Measurements from ENCODE around the gene PRPF18.

The PRPF18 gene

DNA sequence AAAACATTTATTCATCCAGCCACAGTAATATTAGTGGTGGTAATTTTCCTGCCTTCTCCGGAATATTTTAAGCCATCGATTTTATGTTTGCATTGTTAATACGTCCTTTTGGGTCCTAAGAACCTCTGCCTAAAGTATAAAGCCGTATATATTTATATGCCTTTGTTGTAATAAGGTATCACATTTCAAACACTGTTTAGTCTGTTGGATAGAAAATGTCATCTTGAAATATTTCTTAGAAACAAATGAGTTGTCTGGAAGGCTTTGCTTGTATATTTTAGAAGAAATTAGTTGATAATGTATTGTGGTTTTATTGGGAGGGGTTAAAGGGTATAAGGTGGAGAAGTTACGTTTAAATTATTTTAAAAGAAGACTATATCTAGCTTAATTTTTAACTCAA, 11.1 kb downstream of the PRPF18 start:
- in situ Hi-C loops (cut with HindIII; ENCODE audit: low sequenced_read_pairs) = no loop called here

DNA sequence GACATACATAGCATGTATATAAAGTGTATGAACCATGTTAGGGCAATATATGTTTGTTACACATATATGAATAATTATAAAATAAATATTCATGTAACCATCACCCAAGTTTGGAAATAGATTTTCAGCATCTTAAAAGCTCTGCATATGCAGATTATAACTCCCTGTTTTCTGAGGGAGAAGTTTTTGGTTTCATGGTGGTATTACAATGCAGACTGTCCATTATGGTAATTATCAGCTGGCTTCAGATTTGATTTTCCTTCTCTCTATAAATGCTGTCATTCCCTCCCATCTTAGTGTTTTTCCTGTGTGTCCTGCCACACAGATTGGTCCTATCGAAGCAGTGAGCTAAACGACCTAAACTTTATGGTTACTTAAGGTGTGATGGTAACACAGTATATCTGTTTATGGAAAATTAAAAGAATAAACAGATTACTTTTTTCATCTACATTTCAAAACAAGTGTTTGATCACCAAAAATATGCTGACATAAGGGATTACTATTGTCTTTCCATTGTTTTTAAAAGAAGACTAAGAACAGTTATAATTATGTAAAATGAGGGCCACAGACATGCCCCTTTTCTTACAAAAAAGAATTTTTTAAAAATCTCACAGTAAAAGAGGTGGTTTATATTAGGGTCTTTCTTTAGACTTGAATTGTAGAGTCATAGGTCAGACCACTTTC, 17.7 kb downstream of the PRPF18 start:
- in situ Hi-C loops (cut with HindIII; ENCODE audit: low sequenced_read_pairs) = no loop called here

DNA sequence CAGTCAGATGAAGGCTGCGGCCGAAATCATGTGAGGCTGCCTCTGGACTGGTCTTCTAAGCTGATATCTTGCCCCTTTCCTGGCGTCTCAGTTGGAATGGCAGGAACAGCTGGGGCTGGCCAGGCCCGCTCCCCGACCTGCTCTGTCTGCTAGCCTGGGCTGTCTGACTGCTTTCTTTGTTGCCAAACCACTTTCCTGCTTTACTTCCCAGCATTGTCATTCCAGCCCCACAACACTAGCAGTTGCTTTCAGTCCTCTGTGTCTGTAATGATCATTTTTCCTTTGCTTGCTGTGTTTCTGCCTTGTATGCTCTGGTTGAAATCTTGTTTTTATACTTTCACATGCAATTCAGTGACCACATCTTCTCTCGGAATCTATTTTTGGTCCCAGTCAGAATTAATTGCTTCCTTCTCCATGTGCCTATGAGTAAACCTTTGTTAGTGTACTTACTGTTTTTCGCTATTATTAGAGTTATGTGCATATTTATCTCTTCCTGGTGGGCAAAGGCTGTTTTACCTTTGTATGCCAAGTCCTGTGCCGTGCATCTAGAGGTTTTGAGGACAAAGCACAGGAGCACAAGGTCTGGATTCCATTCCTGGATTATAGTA, 21.6 kb downstream of the PRPF18 start:
- in situ Hi-C loops (cut with HindIII; ENCODE audit: low sequenced_read_pairs) = no loop called here

DNA sequence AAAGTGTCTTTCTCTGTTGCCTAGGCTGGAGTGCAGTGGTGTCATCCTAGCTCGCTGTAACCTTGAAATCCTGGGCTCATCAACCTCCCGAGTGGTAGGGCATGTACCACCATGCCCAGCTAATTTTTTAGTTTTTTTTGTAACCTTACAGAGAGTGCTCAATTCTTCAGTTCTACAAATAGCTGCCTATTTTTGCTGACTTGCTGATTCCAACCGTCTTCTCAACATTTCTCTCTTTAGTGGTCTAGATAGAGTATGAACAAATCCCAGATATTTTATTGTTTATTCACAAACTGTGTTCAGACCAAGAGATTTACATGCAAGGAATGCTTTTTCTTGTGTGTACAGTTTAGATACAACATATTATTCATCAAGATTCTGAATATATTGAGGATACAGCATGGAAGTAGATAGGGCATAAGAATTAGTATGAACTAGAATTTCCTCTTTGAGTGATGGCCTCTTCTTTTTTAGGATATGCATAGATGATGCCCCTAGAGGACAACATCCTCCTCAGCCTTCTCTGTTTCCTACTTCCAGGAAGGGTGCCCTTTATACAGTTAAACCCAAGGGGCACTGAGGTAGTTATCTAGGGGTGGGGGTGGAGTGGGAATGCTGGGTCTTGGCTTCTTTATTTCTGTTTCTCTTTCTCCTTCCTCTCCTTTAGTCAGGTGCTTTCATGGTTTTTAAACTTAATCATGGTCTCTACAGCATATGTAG, 26.0 kb downstream of the PRPF18 start:
- in situ Hi-C loops (cut with HindIII; ENCODE audit: low sequenced_read_pairs) = no loop called here

DNA sequence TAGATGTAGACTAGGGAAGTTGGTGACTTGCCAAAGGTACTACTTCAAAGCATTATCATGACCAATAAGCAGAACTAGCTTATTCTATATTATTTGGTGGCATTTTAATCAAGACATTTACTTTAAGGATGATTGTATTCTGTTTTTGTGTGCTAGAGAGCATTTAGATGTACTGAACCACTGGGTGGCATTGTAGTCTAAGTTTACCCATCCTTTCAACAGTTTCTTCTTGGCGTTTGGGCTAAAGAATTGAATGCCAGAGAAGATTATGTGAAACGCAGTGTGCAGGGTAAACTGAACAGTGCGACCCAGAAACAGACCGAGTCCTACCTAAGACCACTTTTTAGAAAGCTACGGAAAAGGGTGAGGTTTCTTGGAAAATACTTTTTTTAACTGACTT, 26.8 kb downstream of the PRPF18 start:
- in situ Hi-C loops (cut with HindIII; ENCODE audit: low sequenced_read_pairs) = no loop called here

DNA sequence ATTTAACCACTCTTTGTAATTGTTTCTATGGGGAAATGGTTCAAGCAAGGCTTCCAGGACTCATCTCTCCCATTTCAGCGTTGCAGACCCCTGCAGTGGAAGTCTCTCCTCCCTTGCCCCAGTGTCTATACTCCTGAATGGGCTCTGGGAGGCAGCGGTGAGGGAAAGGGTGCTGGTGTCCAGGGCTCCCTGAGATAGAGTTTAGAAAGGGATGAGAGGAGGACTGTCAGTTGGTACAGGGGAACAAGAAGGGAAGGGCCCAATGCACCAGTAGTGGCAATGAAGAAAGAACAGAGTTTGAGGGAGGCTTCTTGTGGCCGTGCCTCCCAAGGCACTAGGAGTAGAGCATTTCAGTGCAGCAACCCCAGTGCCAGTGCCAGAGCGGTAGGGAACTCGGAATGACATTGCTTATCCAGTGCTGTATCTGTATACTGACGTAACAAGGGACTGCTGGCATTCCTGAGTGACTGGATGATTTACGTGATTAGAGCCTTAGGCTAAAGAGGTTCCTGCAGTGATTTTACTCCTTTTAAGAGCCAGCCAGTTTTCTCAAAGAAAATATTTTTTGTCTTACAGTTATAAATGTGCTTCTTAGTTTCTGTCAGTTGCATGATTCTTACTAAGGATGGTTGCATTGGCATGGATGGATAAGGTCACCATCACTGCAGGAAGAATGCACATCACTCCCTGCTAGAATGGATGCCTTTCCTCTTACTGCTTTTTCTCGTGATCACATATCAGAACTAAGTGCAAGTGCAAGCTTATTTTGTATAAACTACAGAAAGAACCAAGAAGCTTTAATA, 28.0 kb downstream of the PRPF18 start:
- in situ Hi-C loops (cut with HindIII; ENCODE audit: low sequenced_read_pairs) = no loop called here

DNA sequence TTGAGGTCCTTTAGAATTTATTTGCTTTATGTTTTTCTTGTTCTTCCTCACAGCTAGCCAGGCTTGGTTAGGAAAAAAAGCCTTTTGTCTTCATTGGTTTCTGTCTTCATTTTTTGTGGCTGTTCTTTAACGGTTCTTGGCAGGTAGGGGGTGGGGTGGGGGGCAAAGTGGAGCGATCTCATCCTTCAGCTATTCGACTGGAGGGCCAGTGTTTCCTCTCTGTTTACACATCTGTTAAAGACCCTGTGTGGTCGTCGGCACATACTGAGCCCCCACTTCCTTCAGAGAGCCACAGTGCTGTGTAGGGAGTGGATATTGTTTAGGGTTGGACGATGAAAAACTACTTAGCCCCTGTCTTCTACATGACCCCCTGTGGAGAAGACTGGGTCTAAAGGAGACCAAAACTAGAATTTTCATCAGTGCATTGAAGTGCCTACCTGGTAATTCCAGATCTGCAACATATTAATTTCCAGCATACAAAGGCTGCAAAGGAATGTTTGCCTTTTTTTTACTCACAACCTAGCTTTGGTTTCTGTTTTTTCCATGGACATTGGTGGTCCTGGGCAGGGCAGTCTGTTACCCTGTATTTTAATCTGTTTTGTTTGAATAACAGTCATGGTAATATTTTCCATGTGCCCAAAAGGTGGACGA, 29.0 kb downstream of the PRPF18 start:
- in situ Hi-C loops (cut with HindIII; ENCODE audit: low sequenced_read_pairs) = no loop called here

DNA sequence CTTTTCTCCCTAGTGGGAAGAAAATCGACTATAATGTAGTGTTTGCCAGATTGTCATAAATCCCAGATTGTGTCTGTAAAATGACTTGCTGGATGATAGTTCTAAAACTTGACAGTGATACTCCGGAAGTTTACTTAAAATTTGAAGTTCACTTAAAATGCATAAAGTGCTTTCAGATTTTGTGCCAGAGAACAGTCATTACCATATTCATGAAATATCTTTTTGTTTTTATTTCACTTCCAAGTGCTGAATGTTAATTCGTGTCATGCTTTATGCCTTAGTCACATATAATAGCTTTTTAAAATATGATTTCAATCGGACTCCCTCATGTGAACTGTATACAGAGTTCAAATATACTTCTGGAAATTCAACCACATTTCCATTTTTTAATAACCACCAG, 30.4 kb downstream of the PRPF18 start:
- in situ Hi-C loops (cut with HindIII; ENCODE audit: low sequenced_read_pairs) = no loop called here

DNA sequence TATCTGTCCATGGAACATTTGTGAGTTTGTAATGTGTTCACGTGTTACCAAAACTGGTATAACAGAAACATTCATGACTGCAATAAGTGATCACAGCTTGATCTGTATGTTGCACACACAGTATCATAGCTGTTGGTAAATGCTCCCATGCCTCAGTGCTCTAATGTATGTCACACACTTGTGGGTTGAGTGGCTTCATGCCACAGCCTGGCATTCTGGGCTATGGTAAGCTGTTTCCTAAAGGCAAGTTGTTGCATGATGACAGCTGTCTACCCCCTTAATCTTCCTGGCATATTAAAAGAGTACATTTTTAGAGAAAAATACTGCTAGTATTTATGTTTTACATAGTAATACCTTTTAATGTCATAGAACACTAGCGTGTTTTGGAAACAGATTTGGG, 35.2 kb downstream of the PRPF18 start:
- in situ Hi-C loops (cut with HindIII; ENCODE audit: low sequenced_read_pairs) = no loop called here

DNA sequence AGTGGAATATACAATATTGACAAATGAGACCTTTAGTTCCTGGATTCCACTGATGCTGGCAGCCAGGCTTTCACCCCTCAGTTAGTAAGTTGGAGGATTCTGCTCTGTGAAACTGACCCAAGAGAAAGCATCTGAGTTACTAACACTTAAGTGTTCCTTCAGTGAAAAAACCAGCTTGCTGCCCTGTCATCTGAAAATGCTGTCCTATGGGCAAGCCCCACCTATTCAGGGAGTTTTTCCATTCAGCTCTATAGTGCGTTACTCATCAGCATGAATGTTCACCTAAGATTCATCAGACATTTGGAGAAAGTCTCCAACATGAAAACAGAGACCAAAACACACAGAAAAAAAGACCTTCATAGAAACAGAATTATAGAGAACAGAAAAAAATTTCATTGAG, 37.9 kb downstream of the PRPF18 start:
- in situ Hi-C loops (cut with HindIII; ENCODE audit: low sequenced_read_pairs) = no loop called here

DNA sequence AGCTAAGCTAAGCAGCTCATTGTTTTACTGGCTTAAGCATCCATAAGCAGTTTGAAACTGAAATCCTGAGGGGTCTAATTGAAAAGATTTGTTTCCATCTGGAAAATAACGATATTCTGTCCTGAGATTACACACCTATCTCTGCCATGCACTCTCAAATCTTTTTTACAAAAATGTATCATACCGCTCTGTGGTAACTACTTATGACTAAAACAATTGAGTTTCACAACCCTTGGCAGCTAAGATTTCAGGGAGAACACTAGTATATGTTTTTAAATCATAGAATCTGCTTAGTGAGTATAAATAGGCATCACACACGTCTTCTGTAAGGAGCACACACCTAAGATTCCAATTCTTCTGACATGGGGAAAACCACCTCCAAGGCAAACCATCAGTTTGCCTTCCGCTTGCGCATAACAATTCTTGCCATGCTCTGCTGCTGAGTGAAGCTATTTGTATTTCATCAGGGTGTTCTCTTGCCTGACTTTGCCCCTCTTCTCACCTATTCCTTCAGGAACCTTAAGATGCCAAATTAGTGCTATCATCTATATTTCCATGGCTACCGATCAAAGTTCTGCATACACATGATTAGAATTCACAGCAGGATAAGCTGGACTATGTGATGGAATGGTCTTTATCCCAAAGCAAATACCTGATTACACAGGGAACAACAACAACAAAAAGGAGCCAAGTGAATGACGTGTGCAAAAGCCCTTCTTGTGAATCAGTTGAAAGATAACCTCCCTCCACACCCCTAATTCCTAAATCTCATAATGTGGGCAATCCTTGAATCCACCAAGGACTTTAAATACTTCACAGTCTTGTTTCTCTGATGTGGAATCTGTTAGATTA, 40.9 kb downstream of the PRPF18 start:
- in situ Hi-C loops (cut with HindIII; ENCODE audit: low sequenced_read_pairs) = no loop called here

DNA sequence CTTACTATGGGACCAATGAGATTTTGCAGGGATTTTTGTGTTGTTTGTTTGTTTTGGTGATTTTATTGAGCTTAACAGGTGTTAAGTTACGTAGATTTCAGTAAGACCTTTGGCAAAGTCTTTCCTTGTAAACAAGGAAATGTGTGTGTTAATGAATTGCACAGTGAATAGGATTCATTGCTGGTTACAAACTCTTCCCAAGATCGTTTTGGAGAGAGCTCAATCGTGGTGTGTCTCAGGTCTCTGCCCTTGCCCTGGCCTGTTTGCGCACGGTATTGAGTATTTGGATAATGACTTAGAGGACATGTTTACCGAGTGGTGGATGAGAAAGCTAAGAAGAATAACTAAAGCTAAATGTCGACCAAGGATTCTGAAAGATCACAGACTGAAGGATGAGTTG, 41.9 kb downstream of the PRPF18 start:
- in situ Hi-C loops (cut with HindIII; ENCODE audit: low sequenced_read_pairs) = no loop called here

DNA sequence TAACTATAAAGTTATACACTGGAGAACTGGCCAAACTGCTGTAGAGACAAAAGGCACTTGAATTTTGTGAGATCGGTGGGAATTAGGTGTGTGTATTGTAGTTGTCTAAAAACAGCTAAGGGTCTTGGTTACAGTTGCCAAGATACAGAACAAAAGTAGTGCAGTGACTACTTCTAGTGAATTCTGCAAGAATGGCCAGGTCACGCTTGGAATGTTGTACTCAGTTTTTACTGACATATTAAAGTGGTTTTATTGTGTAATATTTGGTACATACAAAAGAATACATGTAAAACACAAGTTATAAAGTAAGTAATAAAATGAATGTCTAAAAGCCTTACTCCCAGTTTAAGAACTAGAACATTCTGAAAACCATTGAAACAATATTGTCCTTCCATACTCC, 42.4 kb downstream of the PRPF18 start:
- in situ Hi-C loops (cut with HindIII; ENCODE audit: low sequenced_read_pairs) = no loop called here

DNA sequence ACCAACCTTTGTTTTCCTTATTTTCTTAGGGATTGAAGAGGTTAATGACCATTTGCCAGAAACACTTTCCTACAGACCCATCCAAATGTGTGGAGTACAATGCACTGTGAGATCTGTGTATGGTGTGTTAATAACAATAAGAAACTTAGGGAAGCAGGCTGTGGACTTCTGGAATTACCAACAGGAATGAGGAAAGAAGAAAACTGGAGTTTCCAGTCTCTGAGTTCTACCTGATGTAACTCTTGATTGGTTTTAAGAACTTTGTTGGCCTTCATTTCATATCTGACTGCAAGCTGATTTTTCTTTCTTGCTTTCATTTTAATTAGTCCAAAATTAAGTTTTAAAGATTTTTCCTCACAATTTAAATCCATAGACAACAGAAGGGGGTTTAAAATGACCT, 43.5 kb downstream of the PRPF18 start:
- in situ Hi-C loops (cut with HindIII; ENCODE audit: low sequenced_read_pairs) = no loop called here

DNA sequence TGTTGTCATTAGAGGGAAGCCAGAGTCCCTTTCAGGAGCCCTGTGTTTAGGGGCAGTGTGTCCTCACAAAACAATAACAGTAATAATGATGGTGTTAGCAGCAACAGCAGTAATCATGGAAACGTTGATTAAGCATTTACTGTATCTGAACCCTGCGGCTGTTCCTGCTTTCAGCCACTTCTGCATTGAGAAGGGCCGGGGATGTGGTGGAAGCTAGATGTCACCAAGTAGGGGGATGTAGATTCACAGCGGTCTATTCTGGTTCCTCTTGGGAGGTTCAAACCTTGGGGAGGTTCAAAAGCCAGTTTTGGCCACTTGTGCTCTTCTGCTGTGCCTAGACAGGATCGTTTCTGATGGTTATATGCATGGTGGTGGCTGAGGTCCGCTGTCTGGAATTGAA, 44.8 kb downstream of the PRPF18 start:
- in situ Hi-C loops (cut with HindIII; ENCODE audit: low sequenced_read_pairs) = no loop called here

DNA sequence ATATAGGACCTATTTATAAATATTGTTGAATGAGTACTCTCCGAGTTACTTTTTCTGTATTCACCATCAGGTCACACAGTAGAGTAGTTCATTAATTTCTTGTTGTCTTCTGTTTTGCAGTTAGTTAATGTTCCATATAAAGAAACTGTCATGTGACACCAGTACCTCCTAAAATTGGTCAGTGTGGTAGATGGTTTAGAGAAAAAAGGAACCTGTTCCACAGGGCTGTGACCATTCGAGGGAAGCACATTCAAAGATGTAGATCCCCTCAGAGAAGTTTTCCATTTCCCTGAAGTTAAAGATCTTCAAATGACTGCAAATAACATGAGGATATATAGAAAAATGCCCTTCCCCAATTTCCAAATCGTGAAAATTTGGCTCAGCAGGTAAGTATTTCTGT, 45.7 kb downstream of the PRPF18 start:
- in situ Hi-C loops (cut with HindIII; ENCODE audit: low sequenced_read_pairs) = no loop called here

DNA sequence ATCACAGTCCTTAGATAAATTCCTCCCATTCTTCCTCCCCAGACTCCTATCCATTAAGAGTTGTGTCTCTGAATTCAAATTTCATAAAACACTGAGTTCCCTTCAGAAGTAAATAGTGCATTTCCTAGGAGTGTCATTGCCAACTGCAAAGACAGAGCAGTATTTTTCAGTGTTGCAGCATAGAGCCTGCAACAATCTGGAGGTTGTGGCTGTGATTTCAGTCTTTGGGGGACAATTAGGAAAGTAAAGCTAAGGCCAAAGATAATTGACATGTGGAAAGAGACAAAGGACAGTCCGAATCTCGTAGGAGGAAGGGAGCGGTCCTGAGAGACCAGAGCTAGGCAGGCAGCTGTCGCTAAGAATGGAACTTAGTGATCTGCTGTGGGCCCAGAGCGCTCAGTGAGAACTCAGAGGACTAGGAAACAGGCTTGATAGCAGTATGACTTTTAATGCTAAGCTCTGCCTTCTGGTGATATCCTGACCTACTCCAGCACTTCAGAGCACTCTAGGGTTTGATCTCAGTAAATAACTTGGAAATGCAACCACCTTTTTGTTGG, 46.2 kb downstream of the PRPF18 start:
- in situ Hi-C loops (cut with HindIII; ENCODE audit: low sequenced_read_pairs) = no loop called here

DNA sequence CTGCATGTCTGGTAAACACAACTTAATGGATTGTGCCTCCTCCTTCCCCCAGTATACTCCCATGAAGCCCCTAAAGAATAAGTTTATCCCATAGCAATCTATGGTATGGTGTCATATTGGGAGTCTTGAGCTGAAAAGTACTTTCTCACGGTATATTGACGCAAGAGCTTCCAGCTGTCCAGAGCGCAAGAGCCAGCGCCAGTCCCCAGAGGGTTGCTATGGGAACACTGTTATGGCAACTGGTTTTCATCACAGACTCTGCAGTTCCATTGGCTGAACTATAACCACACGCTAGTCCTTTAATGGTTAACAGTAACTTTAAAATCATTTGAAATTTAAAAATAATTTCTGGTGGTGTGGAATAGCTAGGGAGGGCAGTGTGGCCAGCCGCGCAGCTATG, 46.9 kb downstream of the PRPF18 start:
- in situ Hi-C loops (cut with HindIII; ENCODE audit: low sequenced_read_pairs) = no loop called here

DNA sequence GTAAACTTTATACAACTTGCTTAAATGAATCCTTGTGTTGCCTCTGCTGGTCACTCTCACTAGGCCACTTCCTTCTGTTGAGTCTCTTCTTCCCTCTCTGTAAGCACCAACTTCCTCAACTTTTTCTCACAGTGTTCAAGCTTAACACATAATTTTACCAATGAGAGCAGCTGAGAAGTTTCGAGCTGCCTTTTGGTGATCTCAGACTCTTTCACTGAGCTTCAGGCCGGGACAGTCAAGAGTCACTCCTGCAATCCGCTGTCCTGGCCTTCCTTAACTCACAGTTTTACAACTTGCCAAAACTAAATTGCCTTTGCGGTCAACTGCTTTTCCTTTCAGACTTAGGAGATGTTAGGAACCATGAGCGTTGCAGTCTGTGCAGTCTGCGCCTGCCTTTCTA, 47.4 kb downstream of the PRPF18 start:
- in situ Hi-C loops (cut with HindIII; ENCODE audit: low sequenced_read_pairs) = no loop called here

DNA sequence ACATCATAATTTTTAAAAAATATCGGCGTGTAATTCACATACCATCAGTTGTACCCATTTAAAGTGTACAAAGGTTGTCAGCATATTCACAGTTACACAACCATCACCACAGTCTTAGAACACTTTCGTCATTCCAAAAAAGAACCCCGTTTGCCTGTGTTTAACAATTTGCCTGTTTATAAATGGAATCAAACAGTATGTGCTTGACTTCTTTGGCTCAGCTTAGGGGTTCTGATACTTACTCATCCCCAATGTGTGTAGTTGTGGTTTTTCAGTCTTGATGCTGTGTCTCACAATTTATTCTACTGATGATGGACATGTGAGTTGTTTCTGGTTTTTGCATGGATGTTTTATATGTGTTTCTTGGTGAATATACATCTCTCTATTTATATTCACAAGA, 50.0 kb downstream of the PRPF18 start:
- in situ Hi-C loops (cut with HindIII; ENCODE audit: low sequenced_read_pairs) = no loop called here

Data from DLD1 (cell line).